HG02885 (cell line): ENCODE results near the gene RHOD.

Experiments used
- ATAC-seq: cut with Tn5 transposase; IDR thresholded peaks from one replicate; pipeline ENCODE4 v1.9.1; 2021; ENCODE audit warnings: mild to moderate bottlenecking; ENCODE audit not compliant: unreplicated experiment, poor library complexity

The RHOD gene

GRCh38 chr11:67031791-67032561, 24.7 kb upstream of the RHOD start:
- ATAC-seq: no peak

DNA sequence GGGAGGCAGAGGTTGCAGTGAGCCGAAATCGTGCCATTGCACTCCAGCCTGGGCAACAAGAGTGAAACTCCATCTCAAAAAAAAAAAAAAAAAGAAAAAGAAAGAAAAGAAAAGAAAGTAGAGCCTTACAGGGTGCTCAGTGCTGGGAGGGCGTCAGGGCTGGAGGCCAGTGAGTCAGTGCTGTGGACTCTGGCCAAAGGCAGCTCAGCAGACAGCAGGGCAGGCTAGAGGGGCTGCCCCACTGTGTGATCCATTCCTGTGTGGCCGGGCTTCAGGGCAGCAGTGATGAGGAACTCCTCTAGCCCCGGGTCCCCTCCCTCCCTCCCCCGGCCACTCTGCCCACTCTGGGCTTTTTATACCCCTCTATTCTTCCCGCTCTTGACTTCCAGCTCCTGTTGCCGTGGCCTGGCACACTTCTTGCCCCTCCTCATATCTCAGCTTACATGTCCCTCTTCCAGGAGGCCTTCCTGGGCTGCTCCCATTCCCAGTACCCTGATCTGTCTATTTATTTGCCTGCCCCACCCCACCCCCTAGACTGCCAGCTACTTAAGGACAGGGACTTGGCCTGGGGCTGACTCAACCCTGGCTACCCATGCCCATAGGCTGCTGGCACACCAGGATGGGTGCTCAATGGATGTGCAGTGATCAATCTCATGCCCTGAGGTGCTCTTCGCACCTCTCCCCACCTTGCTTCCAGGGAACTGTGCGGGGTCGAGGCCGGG, 23.7 kb upstream of the RHOD start:
- no peak for ATAC-seq

DNA sequence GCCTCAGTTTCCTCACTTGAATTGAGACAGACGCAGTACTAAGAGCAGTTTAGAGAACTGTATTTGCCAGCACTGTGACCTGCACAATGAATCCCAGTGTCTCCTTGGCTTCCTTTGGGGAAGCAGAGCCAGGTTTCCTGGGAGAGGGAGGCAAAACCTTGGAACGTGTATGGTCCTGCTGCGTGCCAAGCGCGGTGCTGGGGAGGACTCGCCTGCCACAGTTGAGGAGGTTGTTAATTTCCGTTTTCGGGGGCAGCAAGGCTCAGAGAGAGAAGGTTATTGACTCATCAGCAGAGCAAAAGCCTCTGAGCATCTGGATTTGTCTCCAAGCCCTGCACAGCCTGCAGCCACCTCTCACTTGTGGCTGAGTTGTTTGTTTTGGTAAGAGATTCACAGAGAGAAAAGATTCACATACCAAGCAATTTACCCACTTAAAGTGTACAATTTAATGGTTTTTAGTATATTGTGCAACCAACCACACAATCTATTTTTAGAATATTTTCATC, 22.9 kb upstream of the RHOD start:
- no peak for ATAC-seq

DNA sequence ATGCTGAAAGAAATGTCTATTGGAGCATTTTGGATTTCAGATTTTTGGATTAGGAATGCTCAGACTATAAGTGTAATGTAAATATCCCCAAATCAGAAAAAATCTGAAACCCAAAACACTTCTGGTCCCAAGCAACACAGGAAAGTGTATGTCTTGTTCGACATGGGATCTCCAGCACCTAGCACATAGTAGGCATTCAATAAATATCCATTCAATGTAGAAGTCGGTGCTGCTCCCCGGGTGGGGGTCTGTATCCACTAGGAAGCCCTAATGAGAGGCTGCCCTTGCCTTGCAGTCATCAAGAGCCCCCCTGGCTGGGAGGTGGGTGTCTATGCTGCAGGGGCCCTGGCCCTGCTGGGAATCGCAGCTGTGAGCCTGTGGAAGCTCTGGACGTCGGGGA, 22.3 kb upstream of the RHOD start:
- no peak for ATAC-seq

- ATAC-seq: no peak
These were observed 16.5 kb upstream of the RHOD start for GRCh38 chr11:67040147-67040546.

DNA sequence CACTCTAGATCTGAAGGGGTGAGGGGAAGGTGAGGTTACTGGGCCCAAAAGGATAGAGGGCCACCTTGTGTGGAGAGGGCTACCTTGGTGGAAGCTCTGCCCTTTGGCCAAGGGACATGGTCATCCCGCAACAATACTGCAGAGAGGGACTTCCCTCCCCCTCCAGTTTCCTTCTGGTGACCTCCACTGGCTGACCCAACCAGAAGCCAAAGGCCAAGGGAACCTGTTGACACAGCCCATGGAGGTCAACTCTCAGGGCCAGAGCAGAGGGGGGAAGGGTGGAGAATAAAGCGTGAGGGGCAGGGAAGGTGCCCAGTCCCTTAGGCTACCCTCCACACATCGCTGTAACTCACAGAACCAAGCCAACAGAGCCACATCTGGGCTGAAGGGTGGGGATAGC, 15.0 kb upstream of the RHOD start:
- no peak for ATAC-seq

DNA sequence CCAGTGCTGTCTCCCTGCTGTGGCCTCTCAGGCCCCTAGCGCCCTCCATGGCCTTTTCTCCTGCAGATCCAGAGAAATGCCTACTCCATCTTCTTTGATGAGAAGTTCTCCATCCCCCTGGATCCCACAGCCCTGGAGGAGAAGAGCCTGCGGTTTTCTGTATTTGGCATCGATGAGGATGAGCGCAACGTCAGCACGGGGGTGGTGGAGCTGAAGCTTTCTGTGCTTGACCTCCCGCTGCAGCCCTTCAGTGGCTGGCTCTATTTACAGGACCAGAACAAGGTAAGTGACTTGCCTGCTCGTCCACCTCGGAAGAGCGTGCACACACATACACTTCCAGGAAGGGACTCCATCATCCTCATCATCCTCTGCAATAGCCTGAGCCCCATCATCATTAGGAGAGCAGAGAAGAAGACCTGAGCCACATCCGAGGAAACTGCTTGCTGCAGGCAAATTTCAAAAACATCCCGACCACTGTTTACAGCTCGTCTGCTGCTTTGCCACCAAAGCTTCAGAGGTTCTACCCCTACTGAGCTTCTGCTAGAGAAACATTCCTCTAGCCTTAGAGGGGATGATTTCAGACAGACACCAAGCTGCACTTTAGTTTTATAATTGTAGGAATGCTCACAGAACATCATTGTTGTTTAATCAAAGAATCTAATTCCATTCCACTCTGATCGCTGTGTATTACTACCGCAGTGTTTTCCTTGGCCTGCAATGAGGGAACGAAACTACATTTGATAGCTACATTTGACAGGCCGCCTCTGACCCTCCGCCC, 12.9 kb upstream of the RHOD start:
- no peak for ATAC-seq

- no peak for ATAC-seq
These were observed 12.2 kb upstream of the RHOD start for GRCh38 chr11:67044496-67044895.

- no peak for ATAC-seq
These were observed 11.3 kb upstream of the RHOD start for GRCh38 chr11:67045314-67045713.

GRCh38 chr11:67048515-67049130, 8.0 kb upstream of the RHOD start:
- ATAC-seq: no peak

DNA sequence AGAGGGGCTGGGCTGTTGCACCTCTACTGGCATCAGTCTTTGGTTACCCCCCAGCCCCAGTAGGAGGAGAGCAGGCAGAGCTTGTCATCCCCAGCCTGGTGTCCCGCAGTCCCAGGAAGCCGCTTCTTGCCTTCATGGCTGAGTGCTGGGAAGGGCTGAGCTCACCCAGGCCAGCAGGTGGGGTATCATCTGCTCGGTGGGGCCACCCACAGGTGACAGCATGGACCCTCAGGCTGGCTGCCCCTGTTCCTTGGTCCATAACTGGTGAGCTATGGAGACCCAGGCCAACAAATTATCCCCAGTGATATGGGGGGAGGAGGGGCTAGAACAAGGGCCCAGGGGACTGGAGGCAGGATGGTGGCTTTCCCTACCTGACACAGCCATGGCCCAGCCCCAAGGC, 6.5 kb upstream of the RHOD start:
- no peak for ATAC-seq

- no peak for ATAC-seq
These were observed 5.3 kb upstream of the RHOD start for GRCh38 chr11:67051180-67051893.

DNA sequence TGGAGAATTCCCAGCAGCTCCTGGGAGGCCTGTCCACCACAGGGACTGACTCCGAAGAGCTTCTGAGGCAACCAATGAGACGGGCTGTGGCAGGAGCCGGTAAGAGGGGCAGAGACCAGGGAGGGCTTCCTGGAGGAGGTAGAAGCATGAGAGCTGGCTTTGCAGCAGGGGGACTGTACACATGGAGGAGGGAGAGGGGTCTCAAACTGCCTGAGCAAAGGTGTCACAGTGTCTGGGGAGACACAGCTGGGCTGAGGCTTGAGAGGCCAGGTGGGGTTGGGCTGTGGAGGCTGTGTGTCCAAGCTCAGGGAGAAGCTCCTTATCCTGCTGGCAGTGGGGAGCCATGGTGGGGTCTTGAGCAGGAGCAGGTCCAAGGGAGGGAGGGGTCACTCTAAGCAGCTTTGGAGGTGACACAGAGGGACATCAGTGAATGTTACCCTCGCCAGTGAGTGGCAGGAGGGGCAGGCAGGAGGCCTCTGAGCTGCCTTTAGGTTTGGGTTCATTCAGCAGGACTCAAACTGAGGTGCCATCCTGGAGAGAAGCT, 4.6 kb upstream of the RHOD start:
- ATAC-seq: no peak

DNA sequence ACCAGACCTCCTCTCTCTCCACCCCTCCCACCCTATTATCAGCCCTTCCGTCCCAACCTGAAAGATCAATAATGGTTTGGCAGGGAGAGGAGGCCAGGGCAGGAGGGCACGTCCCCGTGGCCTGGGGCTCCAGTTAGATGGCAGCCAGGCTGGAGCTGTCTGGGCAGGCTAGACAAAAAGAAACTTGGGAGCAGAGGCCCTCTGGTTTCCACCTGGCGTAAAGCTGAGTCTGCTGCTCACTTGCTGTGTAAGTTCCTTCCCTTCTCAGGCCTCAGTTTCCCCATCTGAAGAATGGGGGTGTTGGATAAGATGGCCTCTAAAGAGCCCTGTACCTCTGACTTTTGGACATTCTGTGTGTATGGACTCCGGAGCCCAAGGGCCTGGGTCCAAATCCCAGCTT, 3.8 kb upstream of the RHOD start:
- ATAC-seq: no peak

GRCh38 chr11:67053896-67054329, 2.7 kb upstream of the RHOD start:
- ATAC-seq: no peak

- no peak for ATAC-seq
These were observed 2.3 kb upstream of the RHOD start for GRCh38 chr11:67054346-67054835.

DNA sequence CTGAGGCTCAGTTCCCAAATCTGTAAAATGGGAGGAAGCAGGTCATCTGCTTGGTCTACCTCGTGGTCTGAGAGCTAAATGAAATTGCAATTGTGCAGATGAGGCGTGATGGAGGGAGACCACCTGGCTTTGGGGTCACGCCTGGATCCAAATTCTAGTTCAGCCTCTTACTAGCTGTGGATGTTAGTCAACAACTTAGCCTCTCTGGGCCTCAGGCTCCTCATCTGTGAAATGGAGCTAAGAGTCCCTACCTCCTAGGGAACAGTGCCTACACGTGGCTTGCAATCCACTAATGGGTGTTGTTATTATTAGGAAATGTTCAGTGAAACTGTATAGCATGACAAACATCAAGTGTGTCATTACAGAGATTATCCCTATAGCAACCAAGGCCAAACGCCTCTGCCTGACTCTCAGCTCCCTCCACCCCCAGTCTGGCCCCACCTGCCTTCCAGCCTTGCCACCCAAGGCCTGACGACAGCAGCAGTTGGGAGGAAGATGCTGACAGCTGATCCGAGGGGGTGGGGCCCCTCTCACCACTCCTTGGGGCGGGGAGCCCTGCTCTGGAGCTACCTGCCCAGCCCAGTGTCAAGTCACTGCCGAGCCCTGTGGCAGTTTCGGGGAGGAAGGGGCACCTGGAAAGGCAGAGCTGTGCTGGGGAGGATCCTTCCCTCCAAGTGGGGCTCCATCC, 1.7 kb upstream of the RHOD start:
- ATAC-seq: no peak

DNA sequence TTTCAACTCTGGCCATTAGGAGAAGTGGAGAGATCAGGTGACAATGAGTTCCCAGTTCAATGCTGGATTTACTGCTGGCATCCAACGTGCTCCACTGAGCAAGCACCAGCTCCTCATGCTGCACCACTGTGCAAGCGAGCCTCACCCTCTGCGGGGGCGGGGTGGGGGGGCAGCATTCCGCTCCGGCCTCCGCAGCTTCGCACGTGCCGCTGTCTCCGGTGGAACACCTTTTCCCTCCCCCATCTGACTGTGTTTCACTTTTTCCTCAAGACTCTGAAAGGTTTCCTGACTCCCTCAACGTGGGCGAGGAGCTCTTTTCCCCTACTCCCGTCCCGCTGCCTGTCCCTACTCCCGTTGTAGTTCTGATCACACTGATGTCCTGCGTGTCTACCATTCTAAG, 835 bp upstream of the RHOD start:
- no peak for ATAC-seq

- ATAC-seq: no peak
These were observed 592 bp downstream of the RHOD start for GRCh38 chr11:67057205-67057672.
